Measurements from ENCODE around the gene SLC39A11. TPM values are rescaled to one million over a fixed set of nuclear protein-coding genes. Genes with fewer than 3 reads are reported as not detected.

Gene SLC39A11
- total and polyA plus RNA-seq, 4 donors, result 9.3 to 49.3 (median 24.7) TPM

DNA sequence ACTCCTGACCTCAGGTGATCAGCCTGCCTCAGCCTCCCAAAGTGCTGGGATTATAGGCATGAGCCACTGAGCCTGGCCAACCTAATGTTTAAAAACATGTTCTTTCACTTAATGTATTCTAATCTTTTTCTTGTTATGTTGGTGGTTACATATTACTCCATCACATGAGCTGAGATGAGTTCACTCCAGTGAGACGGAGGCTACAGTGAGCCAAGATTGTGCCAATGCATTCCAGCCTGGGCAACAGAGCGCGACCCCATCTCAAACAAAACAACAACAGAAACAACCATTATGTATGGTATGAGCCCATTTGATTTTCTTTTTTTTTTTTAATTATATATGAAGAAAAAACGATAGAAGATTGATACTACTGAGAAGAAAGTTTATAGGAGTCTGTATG lies 39.6 kb downstream of the SLC39A11 start:
- H3K9ac ChIP-seq (ENCODE audit: insufficient read depth in 1 of 2, low read length in 2 of 2), result no peak overlapping the region
- H3K27ac ChIP-seq (ENCODE audit: low read depth in 1 of 2, low read length in 1 of 2), result no peak overlapping the region
- no peak for ATAC-seq (ENCODE audit: insufficient read depth, low FRiP score)
- peaks cover 0 to 4% (median 0%) of the 10 kb centered on the region in 4 donors for H3K36me3 ChIP-seq (ENCODE audit: control insufficient read depth in 4 of 4, insufficient read depth in 4 of 4, low read length in 4 of 4)
- DNase-seq, result no peak
- H3K4me3 ChIP-seq, result no peak overlapping the region
- TF ChIP-seq CTCF (IDR thresholded peaks at IDR 0.05; ENCODE audit: control extremely low read depth, extremely low read depth), result no peak
- H3K9me3 ChIP-seq (ENCODE audit: control insufficient read depth in 4 of 4, insufficient read depth in 3 of 4, low read length in 3 of 4), result no peaks in the 10 kb centered on the region
- 88 to 91% methylated on average over 4 of the region's 4 CpGs for WGBS, 2 donors
- H3K27me3 ChIP-seq (ENCODE audit: control insufficient read depth in 3 of 3, insufficient read depth in 3 of 3, low read length in 2 of 3), result no peaks in the 10 kb centered on the region
- no peaks in the 10 kb centered on the region for H3K4me1 ChIP-seq (ENCODE audit: control insufficient read depth in 5 of 5, insufficient read depth in 5 of 5, low read length in 5 of 5)

GRCh38 chr17:73050797-73051196 lies 41.7 kb downstream of the SLC39A11 start:
- DNase-seq, result no peak
- Histone ChIP-seq H3K9me3 (ENCODE audit: control insufficient read depth in 4 of 4, insufficient read depth in 3 of 4, low read length in 3 of 4) (no peaks in the 10 kb centered on the region), H3K4me3 (no peak overlapping the region), H3K9ac (ENCODE audit: insufficient read depth in 1 of 2, low read length in 2 of 2) (no peak overlapping the region), H3K27me3 (ENCODE audit: control insufficient read depth in 3 of 3, insufficient read depth in 3 of 3, low read length in 2 of 3) (no peaks in the 10 kb centered on the region), H3K4me1 (ENCODE audit: control insufficient read depth in 5 of 5, insufficient read depth in 5 of 5, low read length in 5 of 5) (no peaks in the 10 kb centered on the region), H3K27ac (ENCODE audit: low read depth in 1 of 2, low read length in 1 of 2) (no peak overlapping the region), H3K36me3 (ENCODE audit: control insufficient read depth in 4 of 4, insufficient read depth in 4 of 4, low read length in 4 of 4) (peaks cover 0 to 4% (median 0%) of the 10 kb centered on the region in 4 donors)
- 95 to 98% methylated on average over 4 of the region's 4 CpGs for WGBS, 2 donors
- no peak for TF ChIP-seq CTCF (IDR thresholded peaks at IDR 0.05; ENCODE audit: control extremely low read depth, extremely low read depth)
- ATAC-seq (ENCODE audit: insufficient read depth, low FRiP score), result no peak

DNA sequence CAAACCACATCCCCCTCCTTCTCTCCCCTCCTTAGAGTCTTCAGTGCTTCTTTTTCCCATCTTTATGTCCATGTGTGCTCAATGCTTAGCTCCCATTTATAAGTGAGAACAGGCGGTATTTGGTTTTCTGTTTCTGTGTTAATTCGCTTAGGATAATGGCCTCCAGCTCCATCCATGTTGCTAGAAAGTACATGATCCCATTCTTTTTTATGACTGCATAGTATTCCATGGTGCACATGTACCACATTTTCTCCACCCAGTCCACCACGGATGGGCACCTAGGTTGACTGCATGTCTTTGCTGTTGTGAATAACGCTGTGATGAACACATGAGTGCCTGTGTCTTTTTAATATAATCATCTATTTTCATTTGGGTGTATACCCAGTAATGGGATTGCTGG lies 44.3 kb downstream of the SLC39A11 start:
- Histone ChIP-seq H3K4me1 (ENCODE audit: control insufficient read depth in 5 of 5, insufficient read depth in 5 of 5, low read length in 5 of 5) (peaks cover 0 to 8% (median 4%) of the 10 kb centered on the region in 5 donors), H3K27me3 (ENCODE audit: control insufficient read depth in 3 of 3, insufficient read depth in 3 of 3, low read length in 2 of 3) (no peaks in the 10 kb centered on the region), H3K4me3 (no peak overlapping the region), H3K36me3 (ENCODE audit: control insufficient read depth in 4 of 4, insufficient read depth in 4 of 4, low read length in 4 of 4) (peaks cover 0 to 2% (median 0%) of the 10 kb centered on the region in 4 donors), H3K9ac (ENCODE audit: insufficient read depth in 1 of 2, low read length in 2 of 2) (no peak overlapping the region), H3K9me3 (ENCODE audit: control insufficient read depth in 4 of 4, insufficient read depth in 3 of 4, low read length in 3 of 4) (no peaks in the 10 kb centered on the region), H3K27ac (ENCODE audit: low read depth in 1 of 2, low read length in 1 of 2) (no peak overlapping the region)
- WGBS, 2 donors, result 97 to 98% methylated on average over 4 of the region's 4 CpGs
- ATAC-seq (ENCODE audit: insufficient read depth, low FRiP score), result no peak
- no peak for DNase-seq
- no peak for TF ChIP-seq CTCF (IDR thresholded peaks at IDR 0.05; ENCODE audit: control extremely low read depth, extremely low read depth)

GRCh38 chr17:73045724-73046123 lies 46.8 kb downstream of the SLC39A11 start:
- WGBS, 2 donors, result 91 to 94% methylated on average over 4 of the region's 4 CpGs
- H3K9me3 ChIP-seq (ENCODE audit: control insufficient read depth in 4 of 4, insufficient read depth in 3 of 4, low read length in 3 of 4), result peaks cover 0 to 3% (median 0%) of the 10 kb centered on the region in 4 donors
- H3K9ac ChIP-seq (ENCODE audit: insufficient read depth in 1 of 2, low read length in 2 of 2), result no peak overlapping the region
- no peaks in the 10 kb centered on the region for H3K36me3 ChIP-seq (ENCODE audit: control insufficient read depth in 4 of 4, insufficient read depth in 4 of 4, low read length in 4 of 4)
- H3K27me3 ChIP-seq (ENCODE audit: control insufficient read depth in 3 of 3, insufficient read depth in 3 of 3, low read length in 2 of 3), result no peaks in the 10 kb centered on the region
- H3K4me3 ChIP-seq, result no peak overlapping the region
- no peak for TF ChIP-seq CTCF (IDR thresholded peaks at IDR 0.05; ENCODE audit: control extremely low read depth, extremely low read depth)
- peaks cover 0 to 20% (median 4%) of the 10 kb centered on the region in 5 donors for H3K4me1 ChIP-seq (ENCODE audit: control insufficient read depth in 5 of 5, insufficient read depth in 5 of 5, low read length in 5 of 5)
- no peak overlapping the region for H3K27ac ChIP-seq (ENCODE audit: low read depth in 1 of 2, low read length in 1 of 2)
- DNase-seq (peak in 2 of 3 donors; percentile 21 to 27), ATAC-seq (ENCODE audit: insufficient read depth, low FRiP score) (no peak)

Data from lung (tissue), 12 donors.